HepG2 (cell line): ENCODE measurements around the gene MAP2K2. TPM values are rescaled to one million over a fixed set of nuclear protein-coding genes. Genes with fewer than 3 reads are reported as not detected.

Experiments
- ARNT ChIP-seq: fragments of 450-650 bp; IDR thresholded peaks from 2 replicates; pipeline ENCODE4 v1.6.1; 2017
- ATAD3A ChIP-seq: sonication (generic); formaldehyde crosslinking; IDR thresholded peaks from 2 replicates; pipeline ENCODE4 v1.4.0; 2020; ENCODE audit warnings: missing genetic modification reagents
- DR1 ChIP-seq: sonication (generic); formaldehyde crosslinking; IDR thresholded peaks from 2 replicates; pipeline ENCODE4 v1.8.0; 2021; ENCODE audit warnings: mild to moderate bottlenecking, missing genetic modification reagents, inconsistent platforms
- FOSL2 ChIP-seq: sonication (generic); formaldehyde crosslinking; IDR thresholded peaks from 2 replicates; pipeline ENCODE4 v1.4.0; 2020; ENCODE audit warnings: missing genetic modification reagents
- GZF1 ChIP-seq: sonication (generic); formaldehyde crosslinking; IDR thresholded peaks from 2 replicates; pipeline ENCODE4 v1.5.1; 2020; ENCODE audit warnings: mild to moderate bottlenecking, missing genetic modification reagents
- HMG20A ChIP-seq: IDR thresholded peaks from 2 replicates; pipeline ENCODE4 v1.6.1; 2016; ENCODE audit warnings: borderline replicate concordance
- MTF1 ChIP-seq: sonication (generic); formaldehyde crosslinking; IDR thresholded peaks from 2 replicates; pipeline ENCODE4 v1.5.0; 2020; ENCODE audit warnings: missing genetic modification reagents
- MXI1 ChIP-seq: IDR thresholded peaks from 3 replicates; pipeline ENCODE4 v1.6.1; 2012; ENCODE audit warnings: low read depth, low read length, inconsistent platforms, borderline replicate concordance
- NCOA2 ChIP-seq: sonication (generic); formaldehyde crosslinking; IDR thresholded peaks from 2 replicates; pipeline ENCODE4 v1.8.0; 2022; ENCODE audit warnings: inconsistent platforms
- NPAS2 ChIP-seq: sonication (generic); formaldehyde crosslinking; IDR thresholded peaks from 2 replicates; pipeline ENCODE4 v1.8.0; 2022; ENCODE audit warnings: mild to moderate bottlenecking, missing genetic modification reagents, borderline replicate concordance
- PCBP1 ChIP-seq: fragments of 200-400 bp; formaldehyde crosslinking; IDR thresholded peaks from 2 replicates; pipeline ENCODE4 v1.6.1; 2017; ENCODE audit warnings: mild to moderate bottlenecking, low read depth, low read length, borderline replicate concordance
- RCOR2 ChIP-seq: IDR thresholded peaks from 2 replicates; pipeline ENCODE4 v1.6.1; 2016; ENCODE audit warnings: missing biosample characterization, missing genetic modification reagents
- REPIN1 ChIP-seq: sonication (generic); formaldehyde crosslinking; IDR thresholded peaks from 2 replicates; pipeline ENCODE4 v1.8.0; 2022; ENCODE audit warnings: missing genetic modification reagents, low read depth, mild to moderate bottlenecking, borderline replicate concordance
- RFX5 ChIP-seq: IDR thresholded peaks from 2 replicates; pipeline ENCODE4 v1.6.1; 2011; ENCODE audit warnings: low read depth, low read length, improper control_type of control experiment
- ZBTB38 ChIP-seq: sonication (generic); formaldehyde crosslinking; IDR thresholded peaks from 2 replicates; pipeline ENCODE4 v1.5.1; 2020; ENCODE audit warnings: mild to moderate bottlenecking, missing genetic modification reagents
- ZNF205 ChIP-seq: IDR thresholded peaks from 2 replicates; pipeline ENCODE4 v1.6.1; 2018; ENCODE audit warnings: missing biosample characterization, missing genetic modification reagents
- ZNF230 ChIP-seq: sonication (generic); formaldehyde crosslinking; IDR thresholded peaks from 2 replicates; pipeline ENCODE4 v1.4.0; 2020; ENCODE audit warnings: mild to moderate bottlenecking, missing genetic modification reagents
- ZNF235 ChIP-seq: sonication (generic); formaldehyde crosslinking; IDR thresholded peaks from 2 replicates; pipeline ENCODE4 v1.8.1; 2023; ENCODE audit warnings: mild to moderate bottlenecking, missing genetic modification reagents, borderline replicate concordance
- ZNF33B ChIP-seq: sonication (generic); formaldehyde crosslinking; IDR thresholded peaks from 2 replicates; pipeline ENCODE4 v1.5.1; 2020; ENCODE audit warnings: mild to moderate bottlenecking, missing genetic modification reagents
- ZNF354B ChIP-seq: sonication (generic); formaldehyde crosslinking; IDR thresholded peaks from 2 replicates; pipeline ENCODE4 v1.8.0; 2022; ENCODE audit warnings: mild to moderate bottlenecking, missing genetic modification reagents
- ZNF552 ChIP-seq: sonication (generic); formaldehyde crosslinking; IDR thresholded peaks from 2 replicates; pipeline ENCODE4 v1.9.0; 2022; ENCODE audit warnings: missing genetic modification reagents, mild to moderate bottlenecking, borderline replicate concordance
- ZNF674 ChIP-seq: sonication (generic); formaldehyde crosslinking; IDR thresholded peaks from 2 replicates; pipeline ENCODE4 v1.5.0; 2020; ENCODE audit warnings: low read depth, mild to moderate bottlenecking, missing genetic modification reagents
- ZNF768 ChIP-seq: sonication (generic); formaldehyde crosslinking; IDR thresholded peaks from 2 replicates; pipeline ENCODE4 v1.4.0; 2020; ENCODE audit warnings: missing genetic modification reagents
- ZSCAN12 ChIP-seq: sonication (generic); formaldehyde crosslinking; IDR thresholded peaks from 2 replicates; pipeline ENCODE4 v1.9.0; 2021; ENCODE audit warnings: mild to moderate bottlenecking, missing genetic modification reagents
- ZSCAN31 ChIP-seq: sonication (generic); formaldehyde crosslinking; IDR thresholded peaks from 2 replicates; pipeline ENCODE4 v1.5.0; 2020; ENCODE audit warnings: low read depth, mild to moderate bottlenecking, missing genetic modification reagents
- polyA plus RNA-seq, 8 experiments: library from polyadenylated mRNA; depleted of rRNA in 3 of 8; stranded (reverse) in 7 of 8; unstranded in 1 of 8; fragments of >200 nt; fragmentation: Illumina TruSeq in 4 of 8; extraction: Trizol in 4 of 8; gene quantifications; 2 replicates each; pipeline versions ENCODE4 v1.2.1 to v1.2.3, GENCODE V29; 2011 to 2016; ENCODE audit warnings: low read depth in 4 of 8, missing spikeins in 1 of 8, mixed read lengths in 1 of 8; ENCODE audit not compliant: insufficient read depth in 1 of 8
- total RNA-seq, 5 experiments: library from RNA; depleted of rRNA; stranded (reverse); fragments of >200 nt; fragmentation: Illumina TruSeq; extraction: Trizol; gene quantifications; 2 replicates each; pipeline ENCODE4 v1.2.3, GENCODE V29; 2016; ENCODE audit warnings: low read depth in 1 of 5
- TF ChIP-seq, protein P1 (sequence below): sonication (generic); formaldehyde crosslinking; IDR thresholded peaks from 2 replicates; pipeline ENCODE4 v1.5.1; 2020; ENCODE audit warnings: mild to moderate bottlenecking, missing genetic modification reagents, moderate library complexity
- TF ChIP-seq, protein P2 (sequence below): sonication (generic); formaldehyde crosslinking; IDR thresholded peaks from 2 replicates; pipeline ENCODE4 v1.8.1; 2023; ENCODE audit warnings: mild to moderate bottlenecking, missing genetic modification reagents, borderline replicate concordance
- TF ChIP-seq, protein P3 (sequence below): sonication (generic); formaldehyde crosslinking; IDR thresholded peaks from 2 replicates; pipeline ENCODE4 v1.4.0; 2020; ENCODE audit warnings: mild to moderate bottlenecking, missing genetic modification reagents

The MAP2K2 gene
- total and polyA plus RNA-seq, 2 of the 13 experiments (the other 11 are each of a cell fraction or from before 2014, with no cell fraction given), result 70.3 to 80.9 TPM

DNA sequence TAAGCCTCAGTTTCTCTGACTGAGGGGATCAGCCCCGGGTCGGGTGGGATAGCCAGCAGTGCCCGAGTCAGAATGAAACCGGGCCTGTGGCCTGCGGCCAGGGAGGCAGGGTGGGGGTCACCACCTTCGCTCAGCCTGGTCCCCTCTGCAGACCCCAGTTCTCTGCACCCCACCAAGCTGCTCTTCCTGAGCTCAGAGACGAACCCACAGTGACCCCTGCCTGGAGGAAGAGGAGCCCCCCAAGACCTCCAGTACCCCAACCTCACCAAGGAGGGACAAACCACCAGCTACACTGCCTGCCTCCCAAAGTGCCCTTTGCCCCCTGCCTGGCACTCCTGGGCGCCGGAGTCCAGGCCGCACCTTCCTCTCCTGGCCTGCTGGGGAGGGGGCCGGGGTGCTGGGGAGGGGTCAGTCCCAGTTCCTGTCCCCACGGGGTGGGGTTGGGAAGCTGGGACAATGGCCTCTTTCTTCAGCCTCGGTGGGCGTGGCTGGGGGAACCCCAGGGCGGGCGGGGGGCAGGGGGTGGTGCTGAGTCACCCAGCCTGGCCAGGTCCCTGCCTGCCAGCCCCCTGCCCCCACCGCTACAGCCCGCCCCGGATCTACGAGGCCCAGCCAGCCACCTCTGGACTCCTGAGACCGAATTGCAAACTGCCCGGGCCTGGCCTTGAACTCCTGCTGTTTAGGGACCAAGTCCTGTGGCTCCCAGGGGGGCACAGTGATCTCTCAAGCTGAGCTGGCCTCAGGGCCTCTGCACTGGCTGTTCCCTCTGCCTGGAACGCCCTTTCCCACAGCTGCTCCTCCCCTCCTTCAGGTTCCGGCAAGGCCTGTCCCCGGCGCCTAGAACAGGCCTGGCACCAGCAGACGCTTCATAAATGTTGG is 71.6 kb downstream of the MAP2K2 start (continued):
- no peak for TF ChIP-seq ZNF230 (CRISPR knock-in tag)
- TF ChIP-seq ZSCAN31 (CRISPR knock-in tag), result 0 out of 2 replicates have a peak, but pooled peaks have one; percentile 52
- TF ChIP-seq ZNF552 (CRISPR knock-in tag), result 0 out of 2 replicates have a peak, but pooled peaks have one; percentile 70
- TF ChIP-seq, protein P1, sequence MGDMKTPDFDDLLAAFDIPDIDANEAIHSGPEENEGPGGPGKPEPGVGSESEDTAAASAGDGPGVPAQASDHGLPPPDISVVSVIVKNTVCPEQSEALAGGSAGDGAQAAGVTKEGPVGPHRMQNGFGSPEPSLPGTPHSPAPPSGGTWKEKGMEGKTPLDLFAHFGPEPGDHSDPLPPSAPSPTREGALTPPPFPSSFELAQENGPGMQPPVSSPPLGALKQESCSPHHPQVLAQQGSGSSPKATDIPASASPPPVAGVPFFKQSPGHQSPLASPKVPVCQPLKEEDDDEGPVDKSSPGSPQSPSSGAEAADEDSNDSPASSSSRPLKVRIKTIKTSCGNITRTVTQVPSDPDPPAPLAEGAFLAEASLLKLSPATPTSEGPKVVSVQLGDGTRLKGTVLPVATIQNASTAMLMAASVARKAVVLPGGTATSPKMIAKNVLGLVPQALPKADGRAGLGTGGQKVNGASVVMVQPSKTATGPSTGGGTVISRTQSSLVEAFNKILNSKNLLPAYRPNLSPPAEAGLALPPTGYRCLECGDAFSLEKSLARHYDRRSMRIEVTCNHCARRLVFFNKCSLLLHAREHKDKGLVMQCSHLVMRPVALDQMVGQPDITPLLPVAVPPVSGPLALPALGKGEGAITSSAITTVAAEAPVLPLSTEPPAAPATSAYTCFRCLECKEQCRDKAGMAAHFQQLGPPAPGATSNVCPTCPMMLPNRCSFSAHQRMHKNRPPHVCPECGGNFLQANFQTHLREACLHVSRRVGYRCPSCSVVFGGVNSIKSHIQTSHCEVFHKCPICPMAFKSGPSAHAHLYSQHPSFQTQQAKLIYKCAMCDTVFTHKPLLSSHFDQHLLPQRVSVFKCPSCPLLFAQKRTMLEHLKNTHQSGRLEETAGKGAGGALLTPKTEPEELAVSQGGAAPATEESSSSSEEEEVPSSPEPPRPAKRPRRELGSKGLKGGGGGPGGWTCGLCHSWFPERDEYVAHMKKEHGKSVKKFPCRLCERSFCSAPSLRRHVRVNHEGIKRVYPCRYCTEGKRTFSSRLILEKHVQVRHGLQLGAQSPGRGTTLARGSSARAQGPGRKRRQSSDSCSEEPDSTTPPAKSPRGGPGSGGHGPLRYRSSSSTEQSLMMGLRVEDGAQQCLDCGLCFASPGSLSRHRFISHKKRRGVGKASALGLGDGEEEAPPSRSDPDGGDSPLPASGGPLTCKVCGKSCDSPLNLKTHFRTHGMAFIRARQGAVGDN (CRISPR knock-in tag), result peak; percentile 89
- TF ChIP-seq ZSCAN12, result no peak
- no peak for TF ChIP-seq ZNF674 (CRISPR knock-in tag)
- peak; percentile 95 for TF ChIP-seq FOSL2 (CRISPR knock-in tag)
- no peak for TF ChIP-seq DR1 (CRISPR knock-in tag)
- TF ChIP-seq ZNF205, result peak; percentile 79; the same call in 1 of the 2 replicates
- 0 out of 2 replicates have a peak, but pooled peaks have one; percentile 48 for TF ChIP-seq ZNF33B (CRISPR knock-in tag)
- TF ChIP-seq MXI1, result peak; percentile 16; the same call in 1 of the 3 replicates
- TF ChIP-seq MTF1 (CRISPR knock-in tag), result no peak
- TF ChIP-seq, protein P2, sequence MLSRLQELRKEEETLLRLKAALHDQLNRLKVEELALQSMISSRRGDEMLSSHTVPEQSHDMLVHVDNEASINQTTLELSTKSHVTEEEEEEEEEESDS (CRISPR knock-in tag), result peak; percentile 35; the same call in 1 of the 2 replicates
- TF ChIP-seq ATAD3A (CRISPR knock-in tag), result no peak
- TF ChIP-seq RCOR2 (CRISPR knock-in tag), result peak; percentile 100
- peak; percentile 88 for TF ChIP-seq NCOA2 (CRISPR knock-in tag)
- TF ChIP-seq HMG20A (CRISPR knock-in tag), result peak; percentile 68; the same call in 1 of the 2 replicates
- 0 out of 2 replicates have a peak, but pooled peaks have one; percentile 1 for TF ChIP-seq PCBP1
- TF ChIP-seq REPIN1, result peak; percentile 98
- TF ChIP-seq GZF1 (CRISPR knock-in tag), result peak; percentile 86; the same call in 1 of the 2 replicates
- TF ChIP-seq ZNF235, result no peak
- TF ChIP-seq, protein P3, sequence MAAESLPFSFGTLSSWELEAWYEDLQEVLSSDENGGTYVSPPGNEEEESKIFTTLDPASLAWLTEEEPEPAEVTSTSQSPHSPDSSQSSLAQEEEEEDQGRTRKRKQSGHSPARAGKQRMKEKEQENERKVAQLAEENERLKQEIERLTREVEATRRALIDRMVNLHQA, result no peak
- no peak for TF ChIP-seq ARNT
- TF ChIP-seq ZNF354B, result no peak
- no peak for TF ChIP-seq RFX5
- peak; percentile 90 for TF ChIP-seq ZNF768 (CRISPR knock-in tag)
- no peak for TF ChIP-seq NPAS2
- peak; percentile 72 for TF ChIP-seq ZBTB38 (CRISPR knock-in tag)
